ENCODE measurements around the gene ZNF558.

DNA sequence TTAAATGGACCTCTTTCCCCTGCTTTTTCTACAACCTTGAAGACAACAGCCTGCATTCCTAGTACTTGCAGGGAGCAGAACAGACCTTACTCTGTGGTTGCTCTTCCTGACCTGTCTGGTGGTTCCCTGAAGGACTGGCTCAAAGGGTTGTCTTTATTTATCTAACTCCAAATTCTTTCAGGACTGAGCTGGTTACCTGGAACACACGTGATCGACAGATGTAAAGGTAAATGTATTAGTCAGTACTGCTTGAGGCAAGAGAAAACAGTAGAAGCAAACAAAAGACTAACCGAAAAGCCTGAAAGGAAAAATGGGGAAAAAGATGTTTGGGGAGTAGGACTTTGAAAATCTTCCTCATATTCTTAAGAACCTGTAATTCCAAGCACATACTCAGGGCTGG is 17.9 kb downstream of the ZNF558 start:
- TF ChIP-seq CTCF (tag by site-specific recombination; IDR thresholded peaks at IDR 0.05) (no peak), ZNF791 (tag by site-specific recombination; IDR thresholded peaks at IDR 0.05) (no peak), BCL11A (tag by site-specific recombination; IDR thresholded peaks at IDR 0.05; ENCODE audit: low read depth) (no peak), ZNF274 (IDR thresholded peaks at IDR 0.05; ENCODE audit: low read length) (no peak), ZNF274 (tag by site-specific recombination; IDR thresholded peaks at IDR 0.05; ENCODE audit: borderline replicate concordance) (no peak), ZNF776 (tag by site-specific recombination; IDR thresholded peaks at IDR 0.05; ENCODE audit: borderline replicate concordance) (no peak), ZNF366 (tag by site-specific recombination; conservative IDR thresholded peaks at IDR 0.05) (no peak), TCF7L2 (IDR thresholded peaks at IDR 0.05; ENCODE audit: borderline replicate concordance, low read depth, low read length) (no peak), INSM2 (tag by site-specific recombination; IDR thresholded peaks at IDR 0.05) (no peak), REST (tag by site-specific recombination; IDR thresholded peaks at IDR 0.05) (no peak), ZNF670 (tag by site-specific recombination; IDR thresholded peaks at IDR 0.05; ENCODE audit: low read depth) (no peak), ZBTB21 (tag by site-specific recombination; IDR thresholded peaks at IDR 0.05) (no peak), ZNF843 (tag by site-specific recombination; IDR thresholded peaks at IDR 0.05) (no peak)
- TF ChIP-seq, protein P1, sequence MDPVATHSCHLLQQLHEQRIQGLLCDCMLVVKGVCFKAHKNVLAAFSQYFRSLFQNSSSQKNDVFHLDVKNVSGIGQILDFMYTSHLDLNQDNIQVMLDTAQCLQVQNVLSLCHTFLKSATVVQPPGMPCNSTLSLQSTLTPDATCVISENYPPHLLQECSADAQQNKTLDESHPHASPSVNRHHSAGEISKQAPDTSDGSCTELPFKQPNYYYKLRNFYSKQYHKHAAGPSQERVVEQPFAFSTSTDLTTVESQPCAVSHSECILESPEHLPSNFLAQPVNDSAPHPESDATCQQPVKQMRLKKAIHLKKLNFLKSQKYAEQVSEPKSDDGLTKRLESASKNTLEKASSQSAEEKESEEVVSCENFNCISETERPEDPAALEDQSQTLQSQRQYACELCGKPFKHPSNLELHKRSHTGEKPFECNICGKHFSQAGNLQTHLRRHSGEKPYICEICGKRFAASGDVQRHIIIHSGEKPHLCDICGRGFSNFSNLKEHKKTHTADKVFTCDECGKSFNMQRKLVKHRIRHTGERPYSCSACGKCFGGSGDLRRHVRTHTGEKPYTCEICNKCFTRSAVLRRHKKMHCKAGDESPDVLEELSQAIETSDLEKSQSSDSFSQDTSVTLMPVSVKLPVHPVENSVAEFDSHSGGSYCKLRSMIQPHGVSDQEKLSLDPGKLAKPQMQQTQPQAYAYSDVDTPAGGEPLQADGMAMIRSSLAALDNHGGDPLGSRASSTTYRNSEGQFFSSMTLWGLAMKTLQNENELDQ (tag by site-specific recombination; IDR thresholded peaks at IDR 0.05; ENCODE audit: low read depth): no peak
- TF ChIP-seq, protein P2, sequence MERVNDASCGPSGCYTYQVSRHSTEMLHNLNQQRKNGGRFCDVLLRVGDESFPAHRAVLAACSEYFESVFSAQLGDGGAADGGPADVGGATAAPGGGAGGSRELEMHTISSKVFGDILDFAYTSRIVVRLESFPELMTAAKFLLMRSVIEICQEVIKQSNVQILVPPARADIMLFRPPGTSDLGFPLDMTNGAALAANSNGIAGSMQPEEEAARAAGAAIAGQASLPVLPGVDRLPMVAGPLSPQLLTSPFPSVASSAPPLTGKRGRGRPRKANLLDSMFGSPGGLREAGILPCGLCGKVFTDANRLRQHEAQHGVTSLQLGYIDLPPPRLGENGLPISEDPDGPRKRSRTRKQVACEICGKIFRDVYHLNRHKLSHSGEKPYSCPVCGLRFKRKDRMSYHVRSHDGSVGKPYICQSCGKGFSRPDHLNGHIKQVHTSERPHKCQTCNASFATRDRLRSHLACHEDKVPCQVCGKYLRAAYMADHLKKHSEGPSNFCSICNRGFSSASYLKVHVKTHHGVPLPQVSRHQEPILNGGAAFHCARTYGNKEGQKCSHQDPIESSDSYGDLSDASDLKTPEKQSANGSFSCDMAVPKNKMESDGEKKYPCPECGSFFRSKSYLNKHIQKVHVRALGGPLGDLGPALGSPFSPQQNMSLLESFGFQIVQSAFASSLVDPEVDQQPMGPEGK (tag by site-specific recombination; IDR thresholded peaks at IDR 0.05): no peak

Measured in HEK293 (cell line).